GM06990 (cell line): ENCODE data around the gene RNF180.

Experiments used
- DNase-seq: peaks from one replicate; pipeline ENCODE4 v3.0.0-alpha.2; 2011; ENCODE audit not compliant: insufficient read length; ENCODE audit errors: extremely low read depth
- H3K27me3 ChIP-seq: replicated peaks from 2 replicates; pipeline ENCODE4 v1.6.0; 2011; ENCODE audit warnings: low read length; ENCODE audit not compliant: control insufficient read depth, insufficient read depth
- H3K36me3 ChIP-seq: 2 replicates; pipeline ENCODE4 v1.5.1; 2011; ENCODE audit warnings: low read length; ENCODE audit not compliant: control insufficient read depth, insufficient read depth
- H3K4me3 ChIP-seq: replicated peaks from 2 replicates; pipeline ENCODE4 v1.5.1; 2011; ENCODE audit warnings: low read depth, mild to moderate bottlenecking, control low read depth, low read length
- CTCF ChIP-seq: IDR thresholded peaks from 2 replicates; pipeline ENCODE4 v1.5.1; 2011; ENCODE audit warnings: low read length, control low read depth, mild to moderate bottlenecking, inconsistent platforms; ENCODE audit not compliant: insufficient read depth, poor library complexity, severe bottlenecking

Gene RNF180

GRCh38 chr5:64417390-64417789, 251.7 kb downstream of the RNF180 start:
- H3K27me3 ChIP-seq = no peaks in the 10 kb centered on the region
- H3K4me3 ChIP-seq = no peak overlapping the region
- no peak for TF ChIP-seq CTCF
- H3K36me3 ChIP-seq = no peaks in the 10 kb centered on the region
- DNase-seq = no peak

- no peaks in the 10 kb centered on the region for H3K27me3 ChIP-seq
- H3K4me3 ChIP-seq = no peak overlapping the region
- no peaks in the 10 kb centered on the region for H3K36me3 ChIP-seq
- no peak for TF ChIP-seq CTCF
- DNase-seq = no peak
Measured at GRCh38 chr5:64418013-64418412, 252.4 kb downstream of the RNF180 start.
